ENCODE results near the gene PDE9A.
A peak's percentile ranks its signal among the peaks of the same experiment; 100 is the strongest.

The PDE9A gene

DNA sequence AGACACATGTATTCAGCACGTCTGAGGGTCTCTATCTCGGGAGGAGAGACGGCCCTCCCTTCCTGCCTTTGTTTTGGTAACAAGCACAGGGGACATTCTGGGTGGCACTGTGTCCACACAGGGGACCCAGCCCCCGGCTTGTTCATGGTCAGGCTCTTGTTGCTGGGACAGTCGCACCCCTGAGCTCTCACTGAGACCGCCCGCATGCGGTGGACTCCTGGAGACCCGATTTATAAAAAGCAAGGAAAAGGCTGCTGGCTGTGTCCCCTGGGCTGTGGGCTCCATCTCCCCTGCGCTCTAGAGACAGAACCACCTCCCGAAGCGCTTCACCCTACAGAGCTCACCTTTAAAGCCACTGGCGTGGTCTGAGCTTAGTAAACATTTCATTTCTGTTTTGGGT, 122.5 kb downstream of the PDE9A start:
- Mint-ChIP-seq H3K9me3 (peaks cover 15% of the 10 kb centered on the region), H3K36me3 (ENCODE audit: low read depth) (peaks cover 56% of the 10 kb centered on the region), H3K4me1 (peaks cover 23% of the 10 kb centered on the region), H3K27me3 (ENCODE audit: low read depth, poor library complexity) (peaks cover 21% of the 10 kb centered on the region), H3K27ac (no peak overlapping the region), H3K4me3 (no peak overlapping the region)
- no peak for DNase-seq
- TF ChIP-seq, protein P1, sequence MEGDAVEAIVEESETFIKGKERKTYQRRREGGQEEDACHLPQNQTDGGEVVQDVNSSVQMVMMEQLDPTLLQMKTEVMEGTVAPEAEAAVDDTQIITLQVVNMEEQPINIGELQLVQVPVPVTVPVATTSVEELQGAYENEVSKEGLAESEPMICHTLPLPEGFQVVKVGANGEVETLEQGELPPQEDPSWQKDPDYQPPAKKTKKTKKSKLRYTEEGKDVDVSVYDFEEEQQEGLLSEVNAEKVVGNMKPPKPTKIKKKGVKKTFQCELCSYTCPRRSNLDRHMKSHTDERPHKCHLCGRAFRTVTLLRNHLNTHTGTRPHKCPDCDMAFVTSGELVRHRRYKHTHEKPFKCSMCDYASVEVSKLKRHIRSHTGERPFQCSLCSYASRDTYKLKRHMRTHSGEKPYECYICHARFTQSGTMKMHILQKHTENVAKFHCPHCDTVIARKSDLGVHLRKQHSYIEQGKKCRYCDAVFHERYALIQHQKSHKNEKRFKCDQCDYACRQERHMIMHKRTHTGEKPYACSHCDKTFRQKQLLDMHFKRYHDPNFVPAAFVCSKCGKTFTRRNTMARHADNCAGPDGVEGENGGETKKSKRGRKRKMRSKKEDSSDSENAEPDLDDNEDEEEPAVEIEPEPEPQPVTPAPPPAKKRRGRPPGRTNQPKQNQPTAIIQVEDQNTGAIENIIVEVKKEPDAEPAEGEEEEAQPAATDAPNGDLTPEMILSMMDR (IDR thresholded peaks at IDR 0.05) = no peak

DNA sequence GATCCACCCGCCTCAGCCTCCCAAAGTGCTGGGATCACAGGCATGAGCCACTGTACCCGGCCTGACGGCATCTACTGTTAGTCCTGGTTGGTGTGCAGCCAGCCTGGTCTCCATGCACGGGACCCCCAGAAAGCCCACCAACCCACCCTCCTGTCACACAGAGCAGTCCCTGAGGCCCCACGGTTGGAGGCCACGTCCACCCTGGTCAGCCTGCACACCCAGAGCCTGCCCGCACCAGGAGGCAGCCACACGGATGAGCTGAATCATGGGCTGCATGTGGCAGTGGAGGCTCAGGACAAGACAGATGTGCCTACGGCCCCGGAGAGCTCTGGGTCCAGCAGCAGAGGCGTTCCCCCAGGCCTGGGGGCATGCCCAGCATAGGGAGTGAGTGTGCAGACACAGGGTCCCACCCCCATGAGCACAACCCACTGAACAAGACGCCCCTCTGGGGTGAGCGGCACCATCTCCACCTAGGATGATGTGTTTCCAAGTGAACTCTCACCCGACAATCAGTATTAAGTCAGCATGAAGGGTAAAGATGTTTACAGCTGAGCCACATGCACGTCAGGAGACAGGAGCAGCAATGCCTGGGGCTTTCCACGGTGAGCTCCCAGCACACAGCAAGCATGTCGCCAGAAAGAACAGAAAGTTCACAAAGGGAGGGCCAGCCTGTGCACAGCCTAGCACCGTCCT, 123.8 kb downstream of the PDE9A start:
- DNase-seq = no peak
- Mint-ChIP-seq H3K9me3 (peaks cover 15% of the 10 kb centered on the region), H3K4me3 (no peak overlapping the region), H3K27me3 (ENCODE audit: low read depth, poor library complexity) (peaks cover 31% of the 10 kb centered on the region), H3K27ac (no peak overlapping the region), H3K4me1 (peaks cover 35% of the 10 kb centered on the region), H3K36me3 (ENCODE audit: low read depth) (peaks cover 51% of the 10 kb centered on the region)
- TF ChIP-seq, protein P1 (IDR thresholded peaks at IDR 0.05) = no peak

DNA sequence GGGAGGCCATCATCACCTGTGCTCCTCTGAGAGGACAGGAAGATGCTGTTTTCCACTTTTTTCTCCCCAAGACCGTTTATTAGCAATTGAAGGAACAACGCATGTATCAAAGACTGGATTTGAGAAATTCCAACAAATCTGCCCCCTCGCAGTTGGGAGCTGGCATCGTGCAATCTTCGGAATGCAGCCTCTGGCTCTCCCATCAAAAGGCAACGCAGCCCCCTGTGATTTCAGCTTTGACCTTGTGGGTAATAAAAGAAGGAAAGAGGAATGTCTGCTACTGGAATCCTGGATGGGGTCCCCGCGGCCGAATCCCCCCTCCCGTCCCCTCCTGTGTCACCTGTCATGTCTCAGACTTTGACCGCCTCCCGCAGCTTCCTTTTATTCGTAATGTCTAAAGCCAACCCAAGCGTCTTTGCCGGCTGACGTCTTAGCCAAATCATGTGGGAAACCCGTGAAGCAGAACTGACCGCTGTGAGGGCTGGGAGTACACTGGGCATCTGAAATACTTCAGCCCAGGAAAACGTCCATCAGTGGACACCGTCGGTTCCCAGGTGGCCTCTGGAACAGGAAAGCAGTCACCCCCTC, 124.4 kb downstream of the PDE9A start:
- peaks cover 42% of the 10 kb centered on the region for H3K4me1 Mint-ChIP-seq
- H3K27ac Mint-ChIP-seq = no peak overlapping the region
- peaks cover 45% of the 10 kb centered on the region for H3K36me3 Mint-ChIP-seq (ENCODE audit: low read depth)
- TF ChIP-seq, protein P1 (IDR thresholded peaks at IDR 0.05) = no peak
- H3K27me3 Mint-ChIP-seq (ENCODE audit: low read depth, poor library complexity) = peaks cover 36% of the 10 kb centered on the region
- H3K4me3 Mint-ChIP-seq = no peak overlapping the region
- DNase-seq = no peak
- H3K9me3 Mint-ChIP-seq = peaks cover 15% of the 10 kb centered on the region

DNA sequence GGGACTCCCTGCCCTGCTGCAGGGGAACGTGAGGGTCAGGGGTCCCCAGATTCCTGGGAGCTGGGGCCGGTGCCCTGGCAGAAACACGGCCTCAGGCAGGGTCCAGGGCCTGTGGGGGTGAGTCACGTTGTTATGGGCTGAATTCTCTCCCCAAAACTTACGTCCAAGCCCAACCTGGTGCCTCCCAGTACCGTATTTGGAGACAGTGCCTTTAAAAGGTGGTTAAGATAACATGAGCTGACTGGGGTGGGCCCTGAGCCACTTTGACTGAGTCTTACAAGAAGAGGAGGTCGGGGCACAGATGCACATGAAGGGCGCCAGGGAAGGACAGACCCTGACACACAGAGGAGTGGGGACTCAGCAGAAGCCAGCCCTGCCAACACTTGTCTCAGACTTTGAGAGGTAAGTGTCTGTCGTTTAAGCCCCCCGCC, 126.0 kb downstream of the PDE9A start:
- Mint-ChIP-seq H3K27ac (no peak overlapping the region), H3K4me3 (no peak overlapping the region), H3K9me3 (peaks cover 7% of the 10 kb centered on the region), H3K4me1 (peaks cover 55% of the 10 kb centered on the region), H3K36me3 (ENCODE audit: low read depth) (peaks cover 31% of the 10 kb centered on the region), H3K27me3 (ENCODE audit: low read depth, poor library complexity) (peaks cover 43% of the 10 kb centered on the region)
- TF ChIP-seq, protein P1 (IDR thresholded peaks at IDR 0.05) = no peak
- DNase-seq = no peak

DNA sequence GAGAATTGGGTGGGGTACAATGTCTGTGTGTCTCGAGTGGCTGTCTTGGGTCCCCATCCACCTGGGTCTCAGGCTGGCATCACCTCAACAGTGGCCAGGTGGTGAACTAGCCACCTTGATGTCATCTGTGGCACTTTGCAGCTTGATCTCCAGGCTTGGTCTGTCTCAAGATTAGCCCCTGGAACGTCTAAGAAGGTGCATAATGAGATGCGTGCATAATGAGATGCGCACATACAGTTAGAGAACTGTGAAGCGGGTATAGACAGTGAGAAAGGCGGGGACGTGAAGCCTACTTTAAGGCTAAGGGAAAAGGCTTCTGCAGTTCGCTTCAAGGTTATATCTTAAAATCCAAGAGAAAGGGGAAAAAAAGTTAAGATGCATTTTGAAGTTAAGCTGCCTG, 127.2 kb downstream of the PDE9A start:
- H3K27ac Mint-ChIP-seq = no peak overlapping the region
- H3K9me3 Mint-ChIP-seq = peaks cover under 1% of the 10 kb centered on the region
- no peak for DNase-seq

More for the DNA sequence above, 127.2 kb downstream of the PDE9A start:
- Mint-ChIP-seq H3K4me1 (peaks cover 55% of the 10 kb centered on the region), H3K4me3 (peak overlapping the region; percentile 83), H3K27me3 (ENCODE audit: low read depth, poor library complexity) (peaks cover 43% of the 10 kb centered on the region), H3K36me3 (ENCODE audit: low read depth) (peaks cover 21% of the 10 kb centered on the region)
- TF ChIP-seq, protein P1 (IDR thresholded peaks at IDR 0.05) = no peak

Measured in nephron progenitor cell (in vitro differentiated cells).